A673 (cell line): Measurements from ENCODE around the gene ATL1.
A peak's percentile ranks its signal among the peaks of the same experiment; 100 is the strongest.

Experiments used
- EZH2 ChIP-seq: fragments of 200-600 bp; sonication (generic); IDR thresholded peaks from 2 replicates; pipeline ENCODE4 v1.6.1; 2017; ENCODE audit warnings: borderline replicate concordance, low read depth, mild to moderate bottlenecking, mixed read lengths, antibody characterized with exemption, low read length; ENCODE audit not compliant: poor library complexity, severe bottlenecking
- TF ChIP-seq, protein P1 (sequence below): fragments of 300-800, 200-600 bp; sonication (generic); conservative IDR thresholded peaks from 2 replicates; pipeline ENCODE4 v1.5.1; 2017; ENCODE audit warnings: low read depth, mild to moderate bottlenecking, antibody characterized with exemption, low read length, moderate library complexity, mixed read lengths

- TF ChIP-seq, protein P1, sequence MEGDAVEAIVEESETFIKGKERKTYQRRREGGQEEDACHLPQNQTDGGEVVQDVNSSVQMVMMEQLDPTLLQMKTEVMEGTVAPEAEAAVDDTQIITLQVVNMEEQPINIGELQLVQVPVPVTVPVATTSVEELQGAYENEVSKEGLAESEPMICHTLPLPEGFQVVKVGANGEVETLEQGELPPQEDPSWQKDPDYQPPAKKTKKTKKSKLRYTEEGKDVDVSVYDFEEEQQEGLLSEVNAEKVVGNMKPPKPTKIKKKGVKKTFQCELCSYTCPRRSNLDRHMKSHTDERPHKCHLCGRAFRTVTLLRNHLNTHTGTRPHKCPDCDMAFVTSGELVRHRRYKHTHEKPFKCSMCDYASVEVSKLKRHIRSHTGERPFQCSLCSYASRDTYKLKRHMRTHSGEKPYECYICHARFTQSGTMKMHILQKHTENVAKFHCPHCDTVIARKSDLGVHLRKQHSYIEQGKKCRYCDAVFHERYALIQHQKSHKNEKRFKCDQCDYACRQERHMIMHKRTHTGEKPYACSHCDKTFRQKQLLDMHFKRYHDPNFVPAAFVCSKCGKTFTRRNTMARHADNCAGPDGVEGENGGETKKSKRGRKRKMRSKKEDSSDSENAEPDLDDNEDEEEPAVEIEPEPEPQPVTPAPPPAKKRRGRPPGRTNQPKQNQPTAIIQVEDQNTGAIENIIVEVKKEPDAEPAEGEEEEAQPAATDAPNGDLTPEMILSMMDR: peak; percentile 74
- no peak for TF ChIP-seq EZH2
Measured at GRCh38 chr14:50619569-50620141, 59.7 kb downstream of the ATL1 start.
